NT2/D1 (cell line): ENCODE data around the gene MARCHF4.

Source experiments
- SUZ12 ChIP-seq: IDR thresholded peaks from 2 replicates; pipeline ENCODE4 v1.6.1; 2011; ENCODE audit not compliant: insufficient read length, insufficient read depth; ENCODE audit errors: extremely low read depth
- YY1 ChIP-seq: IDR thresholded peaks from 2 replicates; pipeline ENCODE4 v1.6.1; 2011; ENCODE audit not compliant: insufficient read length, insufficient read depth
- ZNF274 ChIP-seq: IDR thresholded peaks from 2 replicates; pipeline ENCODE4 v1.6.1; 2011; ENCODE audit warnings: mild to moderate bottlenecking, low read depth, low read length

DNA sequence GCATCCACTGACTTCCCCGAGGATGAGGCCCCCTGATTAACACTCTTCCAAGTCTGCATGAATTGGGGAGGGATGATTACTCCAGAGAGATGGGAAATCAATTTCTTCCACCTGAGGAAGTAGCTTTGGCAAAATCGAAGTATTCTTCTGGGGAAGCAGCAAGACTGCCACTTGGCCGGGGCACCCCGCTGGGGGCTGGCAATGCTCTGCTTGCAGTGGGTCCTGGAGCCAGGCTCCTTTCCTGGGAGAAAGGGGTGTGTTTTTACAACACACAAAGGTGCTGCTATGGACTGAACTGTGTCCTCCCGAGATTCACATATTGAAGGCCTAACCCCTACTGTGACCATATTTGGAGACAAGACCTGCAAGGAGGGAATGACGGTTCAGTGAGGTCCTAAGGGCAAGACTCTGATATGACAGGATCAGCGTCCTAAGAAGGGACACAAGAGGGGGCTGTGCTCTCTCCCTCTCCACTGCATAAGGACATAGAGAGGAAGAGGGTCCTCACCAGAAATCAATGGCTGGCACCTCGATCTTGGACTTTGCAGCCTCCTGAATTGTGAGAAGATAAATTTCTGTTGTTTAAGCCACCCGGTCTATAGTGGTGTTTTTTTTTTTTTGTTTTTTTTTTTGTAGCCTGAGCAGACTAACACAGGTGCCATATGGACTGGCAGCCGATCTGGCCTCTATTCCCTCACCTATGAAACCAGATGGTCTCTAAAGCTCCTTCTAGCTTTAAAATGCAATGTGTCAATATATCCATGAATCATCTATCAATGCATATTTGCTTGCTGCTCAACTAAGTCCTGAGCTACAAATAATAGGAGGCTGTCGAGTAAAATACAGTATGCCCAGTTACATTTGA is 36.4 kb upstream of the MARCHF4 start:
- no peak for TF ChIP-seq YY1
- TF ChIP-seq ZNF274 = no peak
- TF ChIP-seq SUZ12 = no peak
